Medulla oblongata (tissue), 1 donor: ENCODE measurements around the gene SLC26A8.
"Not testable (repeated sequence)": the region's sequence is repeated elsewhere in the genome, so short reads cannot be mapped to it uniquely, and the experiment has no call there.

Experiments
- DNase-seq: peaks from one replicate; pipeline ENCODE4 v3.0.0-alpha.2; 2015; ENCODE audit errors: extremely low spot score

Gene SLC26A8

GRCh38 chr6:35916056-35916455 lies 108.4 kb downstream of the SLC26A8 start:
- DNase-seq = no peak

DNA sequence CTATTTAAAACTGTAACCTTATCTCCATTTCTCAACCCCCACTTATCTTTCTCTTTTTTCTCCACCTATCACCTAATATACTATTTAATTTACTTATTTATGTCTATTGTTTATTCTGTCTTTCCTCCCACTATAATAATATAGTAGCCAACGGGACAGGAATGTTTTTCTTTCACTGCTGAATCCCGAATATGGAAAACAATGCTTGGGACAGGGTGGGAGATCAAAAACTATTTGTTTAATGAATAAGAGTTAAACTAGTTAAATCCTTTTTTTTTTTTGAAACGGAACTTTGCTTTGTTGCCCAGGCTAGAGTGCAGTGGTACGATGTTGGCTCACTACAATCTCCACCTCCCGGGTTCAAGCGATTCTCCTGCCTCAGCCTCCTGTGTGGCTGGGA lies 109.9 kb downstream of the SLC26A8 start:
- DNase-seq = no peak

DNA sequence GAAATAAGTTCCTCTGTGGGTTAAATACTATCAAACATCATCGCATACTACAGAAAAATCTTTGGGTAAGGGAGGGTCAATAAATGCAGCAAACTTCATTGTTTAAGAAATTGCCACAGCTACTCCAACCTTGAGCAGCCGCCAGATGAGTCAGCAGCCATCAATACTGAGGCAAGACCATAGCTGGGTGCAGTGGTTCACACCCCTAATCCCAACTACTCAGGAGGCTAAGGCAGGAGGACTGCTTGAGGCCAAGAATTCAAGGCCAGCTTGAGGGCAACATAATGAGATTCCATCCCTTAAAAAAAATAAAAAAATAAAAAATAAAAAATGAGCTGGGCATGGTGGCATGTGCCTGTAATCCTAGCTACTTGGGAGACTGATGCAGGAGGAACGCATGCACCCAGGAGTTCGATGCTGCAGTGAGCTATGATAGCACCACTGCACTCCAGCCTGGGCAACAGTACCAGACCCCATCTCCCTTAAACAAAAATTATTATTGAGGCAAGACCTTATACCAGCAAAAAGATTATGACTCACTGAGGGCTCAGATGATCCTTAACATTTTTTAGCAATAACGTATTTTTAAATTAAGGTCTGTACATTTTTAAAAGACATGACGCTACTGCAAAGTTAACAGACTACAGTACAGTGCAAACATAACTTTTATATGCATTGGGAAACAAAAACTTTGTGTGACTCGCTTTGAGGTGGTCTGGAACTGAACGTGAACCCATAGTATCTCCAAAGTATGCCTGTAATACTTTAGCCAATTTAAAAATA lies 112.4 kb downstream of the SLC26A8 start:
- no peak for DNase-seq

GRCh38 chr6:35909571-35909970 lies 114.9 kb downstream of the SLC26A8 start:
- DNase-seq = not testable (repeated sequence)

- not testable (repeated sequence) for DNase-seq
Observed at GRCh38 chr6:35908753-35909401, 115.6 kb downstream of the SLC26A8 start.

- no peak for DNase-seq
Observed at GRCh38 chr6:35907750-35908149, 116.7 kb downstream of the SLC26A8 start.

- DNase-seq = no peak
Observed at GRCh38 chr6:35906499-35906846, 118.0 kb downstream of the SLC26A8 start.

DNA sequence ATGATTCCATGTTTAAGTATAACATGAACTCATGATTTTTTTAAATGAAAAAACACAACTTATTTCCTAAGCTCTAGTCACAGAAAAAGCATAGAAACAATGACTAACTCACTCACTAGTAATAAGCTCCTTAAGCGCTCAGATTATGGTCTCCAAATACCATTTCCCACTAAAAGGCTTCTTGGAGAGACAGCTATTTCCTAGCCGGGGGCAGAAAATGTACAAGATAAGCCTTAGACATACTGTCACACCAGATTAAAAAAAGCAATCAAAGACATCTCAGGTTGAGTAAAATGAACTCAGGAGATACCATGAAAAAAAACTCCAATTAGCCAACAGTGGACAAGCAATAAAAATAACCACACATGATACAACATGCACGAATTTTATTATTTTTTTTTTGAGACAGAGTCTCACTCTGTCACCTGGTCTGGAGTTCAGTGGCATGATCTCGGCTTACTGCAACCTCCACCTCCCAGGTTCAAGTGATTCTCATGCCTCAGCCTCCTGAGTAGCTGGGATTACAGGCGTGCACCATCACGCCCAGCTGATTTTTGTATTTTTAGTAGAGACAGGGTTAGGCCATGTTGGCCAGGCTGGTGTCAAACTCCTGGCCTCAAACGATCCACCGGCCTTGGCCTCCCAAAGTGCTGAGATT lies 118.5 kb downstream of the SLC26A8 start:
- no peak for DNase-seq

- no peak for DNase-seq
Observed at GRCh38 chr6:35905141-35905785, 119.2 kb downstream of the SLC26A8 start.

DNA sequence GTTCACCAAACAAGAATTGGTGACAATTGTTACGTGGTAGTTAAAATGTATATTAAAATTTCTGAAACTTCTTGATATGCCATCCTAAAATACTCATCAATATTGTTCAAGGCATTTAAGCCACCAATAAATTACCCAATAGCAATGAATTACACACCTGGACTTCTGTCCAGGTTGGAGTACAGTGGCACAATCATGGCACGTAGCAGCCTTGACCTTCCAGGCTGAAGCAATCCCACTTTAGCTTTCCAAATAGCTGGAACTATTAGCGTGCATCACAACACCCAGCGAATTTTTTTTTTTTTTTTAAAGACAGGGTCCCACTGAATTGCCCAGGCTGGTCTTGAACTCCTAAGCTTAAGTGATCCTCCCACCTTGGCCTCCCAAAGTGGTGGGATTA lies 120.8 kb downstream of the SLC26A8 start:
- no peak for DNase-seq

GRCh38 chr6:35900448-35900847 lies 124.0 kb downstream of the SLC26A8 start:
- no peak for DNase-seq

DNA sequence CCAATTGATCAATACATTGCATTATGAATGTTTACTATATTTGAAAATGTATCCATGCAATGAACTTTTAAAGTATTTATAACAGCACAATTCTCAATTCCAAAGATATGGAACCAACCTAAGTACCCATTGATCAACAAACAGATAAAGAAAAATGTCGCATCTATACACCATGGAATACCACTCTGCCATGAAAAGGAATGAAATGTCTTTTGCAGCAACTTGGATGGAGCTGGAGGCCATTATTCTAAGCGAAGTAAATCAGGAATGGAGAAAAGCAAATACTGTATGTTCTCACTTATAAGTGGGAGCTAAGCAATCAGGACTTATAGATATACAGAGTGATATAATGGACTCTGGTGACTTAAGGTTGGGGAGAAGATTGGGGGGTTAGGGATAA lies 126.4 kb downstream of the SLC26A8 start:
- no peak for DNase-seq

DNA sequence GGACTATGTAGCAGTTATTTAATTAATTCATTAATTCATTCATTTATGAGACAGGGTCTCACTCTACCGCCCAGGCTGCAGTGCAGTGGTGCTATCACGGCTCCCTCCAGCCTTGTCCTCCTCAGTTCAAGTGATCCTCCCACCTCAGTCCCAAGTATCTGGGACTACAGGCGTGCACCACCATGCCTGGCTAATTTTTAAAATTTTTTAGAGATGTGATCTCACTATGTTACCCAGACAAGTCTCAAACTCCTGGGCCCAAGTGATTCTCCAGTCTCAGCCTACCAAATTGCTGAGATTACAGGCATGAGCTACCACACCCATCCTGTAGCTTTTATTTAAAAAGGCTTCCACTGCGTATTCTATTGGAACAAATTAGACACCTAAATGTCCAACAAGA lies 127.0 kb downstream of the SLC26A8 start:
- no peak for DNase-seq

GRCh38 chr6:35897036-35897435 lies 127.4 kb downstream of the SLC26A8 start:
- DNase-seq = no peak

DNA sequence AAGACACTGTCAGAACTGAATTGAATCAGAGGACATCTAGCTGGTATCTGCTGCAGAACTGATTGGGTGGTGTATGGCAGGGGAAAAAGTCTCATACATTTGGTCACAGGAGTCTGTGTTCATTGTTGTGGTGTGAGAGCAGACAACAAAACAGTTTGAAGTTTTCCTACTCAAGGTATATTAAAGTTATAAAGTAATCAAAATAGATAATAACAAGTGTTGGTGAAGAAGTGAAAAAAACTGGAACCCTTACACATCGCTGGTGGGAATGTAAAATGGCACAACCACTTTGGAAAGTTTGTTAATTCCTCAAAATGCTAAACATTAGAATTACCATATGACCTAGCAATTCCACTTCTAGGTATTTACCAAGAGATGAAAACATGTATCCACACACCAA lies 128.2 kb downstream of the SLC26A8 start:
- DNase-seq = no peak

- no peak for DNase-seq
Observed at GRCh38 chr6:35895560-35895959, 128.9 kb downstream of the SLC26A8 start.

DNA sequence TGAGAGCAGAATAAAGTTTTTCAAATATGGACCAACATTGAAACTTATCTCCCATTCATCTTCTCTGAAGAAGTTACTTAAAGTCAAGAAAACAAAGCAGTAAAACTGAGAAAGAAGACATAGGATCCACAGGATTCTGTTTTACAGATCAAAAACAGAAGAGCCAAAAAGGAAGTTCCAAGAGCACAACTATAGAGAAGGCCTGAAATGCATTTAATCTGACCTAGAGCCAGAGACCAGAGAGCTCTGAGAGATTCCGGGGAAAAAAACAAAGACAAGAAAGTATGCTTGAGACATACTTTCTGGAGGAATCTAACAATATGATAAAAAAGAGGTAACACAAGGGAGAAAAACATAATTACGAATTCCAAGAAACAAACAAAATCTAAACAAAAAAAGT lies 129.7 kb downstream of the SLC26A8 start:
- no peak for DNase-seq
